Gastroesophageal sphincter (tissue), 4 donors: Measurements from ENCODE around the gene RALGAPB. TPM values are rescaled to one million over a fixed set of nuclear protein-coding genes. Genes with fewer than 3 reads are reported as not detected.
A peak's percentile ranks its signal among the peaks of the same experiment; 100 is the strongest.

Experiments used
- ATAC-seq: fragments of 150-250 bp; one replicate; pipeline ENCODE4 v1.9.1; 2016; ENCODE audit warnings: mild to moderate bottlenecking, moderate library complexity
- H3K27ac ChIP-seq, 4 donors: fragments of 200-600 bp; sonication (generic) in 3 of 4; 1 replicate in 3 of 4; 2 replicates in 1 of 4; pipeline ENCODE4 v1.5.1; 2016 to 2019
- H3K27me3 ChIP-seq: fragments of 200-600 bp; sonication (generic); one replicate; pipeline ENCODE4 v1.5.1; 2019
- H3K36me3 ChIP-seq, 2 donors: fragments of 200-600 bp; sonication (generic); one replicate each; pipeline ENCODE4 v1.5.1; 2019; ENCODE audit warnings: control low read depth in 1 of 2
- H3K4me1 ChIP-seq, 3 donors: fragments of 200-600 bp; sonication (generic); 1 replicate in 2 of 3; 2 replicates in 1 of 3; pipeline ENCODE4 v1.5.1; 2016 to 2019; ENCODE audit warnings: control low read depth in 2 of 3
- H3K4me3 ChIP-seq, 2 donors: fragments of 200-600 bp; sonication (generic); one replicate each; pipeline ENCODE4 v1.5.1; 2019; ENCODE audit warnings: mild to moderate bottlenecking in 1 of 2, moderate library complexity in 1 of 2
- H3K9me3 ChIP-seq, 3 donors: fragments of 200-600 bp; sonication (generic); one replicate each; pipeline ENCODE4 v1.5.1; 2017 to 2019; ENCODE audit warnings: control low read depth in 2 of 3
- CTCF ChIP-seq, 4 experiments: fragments of 200-600 bp in 2 of 4; fragments of 450-650 bp in 2 of 4; sonication (generic) in 1 of 4; IDR thresholded peaks; one replicate each; pipeline ENCODE4 v1.5.1; 2017 to 2019; ENCODE audit warnings: antibody characterized with exemption in 4 of 4, mild to moderate bottlenecking in 2 of 4, moderate library complexity in 2 of 4
- EP300 ChIP-seq: sonication (generic); formaldehyde crosslinking; IDR thresholded peaks from one replicate; pipeline ENCODE4 v1.6.1; 2017; ENCODE audit warnings: antibody characterized with exemption, mild to moderate bottlenecking
- POLR2A ChIP-seq, 2 donors: fragments of 450-650 bp; IDR thresholded peaks; one replicate each; pipeline ENCODE4 v1.6.1; 2017; ENCODE audit warnings: antibody characterized with exemption in 2 of 2, mild to moderate bottlenecking in 2 of 2, moderate library complexity in 1 of 2
- POLR2AphosphoS5 ChIP-seq: sonication (generic); formaldehyde crosslinking; IDR thresholded peaks from one replicate; pipeline ENCODE4 v1.6.1; 2017; ENCODE audit warnings: antibody characterized with exemption
- WGBS, 2 donors: methylation state at CpG; one replicate each; pipeline ENCODE4 v1.1.5; 2018; ENCODE audit warnings: low coverage in 1 of 2; 5-methylcytosine and 5-hydroxymethylcytosine counted together
- total RNA-seq, 4 donors: library from RNA; depleted of rRNA; stranded (reverse); fragments of >200 nt; gene quantifications; one replicate each; pipeline ENCODE4 v1.1.0, GENCODE V29; 2016

RALGAPB gene
- total RNA-seq, 4 donors from 2014 or later, result 26.0 to 42.3 (median 36.0) TPM

DNA sequence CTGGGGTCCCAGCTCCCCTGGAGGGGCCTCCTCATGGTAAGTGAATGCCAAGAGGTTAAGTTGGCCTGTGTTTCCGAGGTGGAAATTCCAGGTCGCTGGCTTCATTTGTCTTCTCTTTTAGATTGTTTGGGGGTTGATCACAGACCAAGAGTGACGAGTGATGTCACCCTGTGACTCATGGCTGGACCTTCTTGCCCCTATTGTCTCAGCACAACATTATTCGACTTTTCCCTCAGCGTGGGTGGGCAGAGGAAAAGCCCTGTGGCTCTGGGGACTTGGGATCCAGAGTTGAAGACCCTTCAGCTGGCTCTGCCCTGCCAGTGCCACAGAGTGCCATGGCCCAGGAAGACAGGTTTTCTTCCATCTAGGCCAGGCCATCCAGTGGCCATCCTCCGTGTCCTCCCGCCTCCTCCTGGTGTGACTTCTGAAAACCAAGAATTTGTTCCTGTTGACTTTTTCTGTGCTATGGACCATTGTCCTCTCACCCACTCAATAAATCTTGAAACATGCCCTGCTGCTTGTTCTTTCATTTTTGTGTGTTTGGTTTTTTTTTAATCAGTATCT, 22.1 kb upstream of the RALGAPB start:
- Histone ChIP-seq H3K4me1 (peaks cover 0 to 25% (median 4%) of the 10 kb centered on the region in 3 donors), H3K4me3 (no peak overlapping the region), H3K36me3 (peaks cover 0 to 38% of the 10 kb centered on the region in 2 donors), H3K27ac (no peak overlapping the region), H3K9me3 (no peaks in the 10 kb centered on the region), H3K27me3 (no peaks in the 10 kb centered on the region)
- ATAC-seq, result no peak
- no peak for TF ChIP-seq POLR2AphosphoS5
- no peak for TF ChIP-seq CTCF (IDR thresholded peaks at IDR 0.05)
- no peak for TF ChIP-seq POLR2A (IDR thresholded peaks at IDR 0.05)
- no peak for TF ChIP-seq EP300
- WGBS, 2 donors, result 60% methylated on average over 4 of the region's 7 CpGs; no CpG with 5 or more reads in 1 of the 2 donors

DNA sequence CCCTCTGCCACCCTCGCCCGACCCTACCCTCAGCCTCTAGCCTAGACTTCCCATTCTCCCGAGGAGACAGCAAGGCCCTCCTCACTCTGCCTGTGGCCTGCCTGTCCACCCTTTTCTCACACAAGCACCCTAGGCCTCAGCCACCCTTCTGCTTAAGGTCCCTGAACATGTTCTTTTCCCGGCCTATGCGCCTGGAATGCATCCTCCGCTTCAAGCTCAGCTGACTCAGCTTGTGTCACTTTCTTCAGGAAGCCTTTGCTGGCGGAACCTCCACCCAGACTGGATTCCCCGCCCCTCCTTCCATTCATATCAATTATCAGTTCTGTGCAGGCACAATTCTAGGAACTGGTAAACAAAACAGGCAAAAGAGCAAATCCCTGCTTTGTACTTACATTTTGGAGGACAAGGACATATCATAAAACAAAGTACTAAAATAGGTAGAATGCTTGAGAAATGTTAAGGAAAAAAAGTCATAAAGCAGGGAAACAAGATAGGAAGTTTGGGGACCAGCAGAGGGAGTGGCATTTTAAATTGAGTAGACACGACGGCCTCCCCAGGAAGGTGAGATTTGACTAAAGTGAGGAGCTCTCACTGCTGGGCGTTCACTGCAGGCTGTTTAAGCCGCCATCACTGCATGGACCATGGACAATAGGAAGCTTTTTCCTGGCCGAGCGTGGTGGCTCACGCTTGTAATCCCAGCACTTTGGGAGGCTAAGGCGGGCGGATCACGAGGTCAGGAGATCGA, 19.6 kb upstream of the RALGAPB start:
- Histone ChIP-seq H3K36me3 (peaks cover 0 to 36% of the 10 kb centered on the region in 2 donors), H3K27me3 (no peaks in the 10 kb centered on the region), H3K4me1 (peaks cover 0 to 3% (median 0%) of the 10 kb centered on the region in 3 donors), H3K4me3 (no peak overlapping the region), H3K27ac (peak overlapping the region in 3 of 4 donors; percentile 22 to 45 (median 35)), H3K9me3 (no peaks in the 10 kb centered on the region)
- no peak for TF ChIP-seq CTCF (IDR thresholded peaks at IDR 0.05)
- TF ChIP-seq EP300, result no peak
- no peak for TF ChIP-seq POLR2AphosphoS5
- TF ChIP-seq POLR2A (IDR thresholded peaks at IDR 0.05), result no peak
- 77 to 84% methylated on average over 9 to 16 of the region's 19 CpGs for WGBS, 2 donors
- ATAC-seq, result no peak

- no peak for ATAC-seq
- H3K36me3 ChIP-seq, result peaks cover 0 to 27% of the 10 kb centered on the region in 2 donors
- H3K4me1 ChIP-seq, result no peaks in the 10 kb centered on the region
- no peaks in the 10 kb centered on the region for H3K9me3 ChIP-seq
- no peak for TF ChIP-seq EP300
- TF ChIP-seq POLR2A (IDR thresholded peaks at IDR 0.05), result no peak
- TF ChIP-seq POLR2AphosphoS5, result no peak
- TF ChIP-seq CTCF (IDR thresholded peaks at IDR 0.05), result no peak
- WGBS, 2 donors, result 87% methylated on average over 2 of the region's 2 CpGs; no CpG with 5 or more reads in 1 of the 2 donors
- H3K27ac ChIP-seq, result no peak overlapping the region
- no peak overlapping the region for H3K4me3 ChIP-seq
- H3K27me3 ChIP-seq, result peaks cover 5% of the 10 kb centered on the region
These were observed 18.7 kb upstream of the RALGAPB start for GRCh38 chr20:38453941-38454340.

DNA sequence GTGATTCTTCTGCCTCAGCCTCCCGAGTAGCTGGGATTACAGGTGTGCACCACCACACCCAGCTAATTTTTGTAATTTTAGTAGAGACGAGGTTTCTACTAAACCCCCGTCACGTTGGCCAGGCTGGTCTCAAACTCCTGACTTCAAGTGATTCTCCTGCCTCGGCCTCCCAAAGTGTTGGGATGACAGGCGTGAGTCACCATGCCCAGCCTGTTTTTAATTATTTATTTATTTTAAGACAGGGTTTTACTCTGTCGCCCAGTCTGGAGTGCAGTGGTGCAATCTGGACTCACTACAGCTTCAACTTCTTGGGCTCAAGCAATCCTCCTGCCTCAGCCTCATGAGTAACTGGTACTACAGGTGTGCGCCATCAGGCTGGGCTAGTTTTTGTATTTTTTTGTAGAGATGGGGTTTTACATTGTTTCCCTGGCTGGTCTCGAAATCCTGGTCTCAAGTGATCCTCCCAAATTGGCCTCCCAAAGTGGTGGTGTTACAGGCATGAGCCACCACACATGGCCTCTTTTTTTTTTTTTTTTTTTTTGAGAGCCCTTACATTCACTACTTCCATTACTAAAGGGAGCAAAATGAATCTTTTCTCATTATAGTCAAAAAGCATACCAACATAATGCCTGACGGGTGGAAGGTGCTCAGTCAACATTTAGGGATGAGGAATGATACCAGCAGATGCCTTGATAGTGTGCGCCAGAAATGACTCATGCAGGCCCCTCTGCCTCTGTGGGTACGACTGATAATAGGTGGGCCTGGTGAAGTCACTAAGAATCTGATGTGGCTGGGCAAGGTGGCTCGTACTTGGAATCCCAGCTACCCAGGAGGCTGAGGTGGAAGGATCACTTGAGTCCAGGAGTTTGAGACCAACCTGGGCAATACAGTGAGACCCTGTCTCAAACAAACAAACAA, 17.8 kb upstream of the RALGAPB start:
- WGBS, 2 donors, result 91% methylated on average over 10 of the region's 13 CpGs; no CpG with 5 or more reads in 1 of the 2 donors
- Histone ChIP-seq H3K4me1 (no peaks in the 10 kb centered on the region), H3K4me3 (no peak overlapping the region), H3K27ac (no peak overlapping the region), H3K9me3 (no peaks in the 10 kb centered on the region), H3K36me3 (peaks cover 0 to 18% of the 10 kb centered on the region in 2 donors), H3K27me3 (peaks cover 6% of the 10 kb centered on the region)
- TF ChIP-seq EP300 (no peak), POLR2AphosphoS5 (no peak), POLR2A (IDR thresholded peaks at IDR 0.05) (no peak), CTCF (IDR thresholded peaks at IDR 0.05) (no peak)
- ATAC-seq, result no peak
